GM12892 (cell line): ENCODE measurements around the gene GABPB1.

Source experiments
- DNase-seq: peaks from one replicate; pipeline ENCODE4 v3.0.0; 2011; ENCODE audit not compliant: insufficient read length
- FAIRE-seq: peaks from 2 replicates; lab custom pipeline; 2011; peaks lifted over from hg19 to GRCh38; lab: Jason Lieb, UNC
- POLR2A ChIP-seq: IDR thresholded peaks from 2 replicates; pipeline ENCODE4 v1.6.1; 2011; ENCODE audit warnings: low read depth, low read length, control low read depth
- POLR2AphosphoS5 ChIP-seq: IDR thresholded peaks from 2 replicates; pipeline ENCODE4 v1.6.1; 2011; ENCODE audit warnings: low read depth, low read length, control low read depth
- TAF1 ChIP-seq: IDR thresholded peaks from 2 replicates; pipeline ENCODE4 v1.6.1; 2011; ENCODE audit warnings: low read depth, mild to moderate bottlenecking, control low read depth, low read length, borderline replicate concordance

The GABPB1 gene

DNA sequence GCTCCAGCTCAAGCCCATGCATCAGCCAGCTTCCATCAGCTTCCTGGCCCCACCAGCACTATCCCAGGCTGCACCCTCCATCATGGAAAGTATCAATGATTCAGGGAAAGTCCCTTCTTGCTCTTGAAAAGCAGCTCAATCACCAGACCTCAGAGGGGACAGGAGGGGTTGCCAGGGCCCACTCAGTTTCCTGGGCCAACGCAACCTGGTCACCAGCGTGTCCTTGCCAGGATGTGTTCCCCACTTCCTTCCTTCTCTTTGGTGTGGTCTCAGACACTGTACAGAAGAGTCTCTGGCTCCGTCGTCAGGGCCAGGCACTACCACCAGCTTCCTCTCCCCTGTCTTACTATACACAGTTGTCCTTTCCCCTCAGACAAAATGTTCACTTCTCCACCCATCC lies 92.5 kb downstream of the GABPB1 start:
- DNase-seq (no peak), FAIRE-seq (no peak)
- TF ChIP-seq TAF1 (no peak), POLR2A (no peak), POLR2AphosphoS5 (no peak)

DNA sequence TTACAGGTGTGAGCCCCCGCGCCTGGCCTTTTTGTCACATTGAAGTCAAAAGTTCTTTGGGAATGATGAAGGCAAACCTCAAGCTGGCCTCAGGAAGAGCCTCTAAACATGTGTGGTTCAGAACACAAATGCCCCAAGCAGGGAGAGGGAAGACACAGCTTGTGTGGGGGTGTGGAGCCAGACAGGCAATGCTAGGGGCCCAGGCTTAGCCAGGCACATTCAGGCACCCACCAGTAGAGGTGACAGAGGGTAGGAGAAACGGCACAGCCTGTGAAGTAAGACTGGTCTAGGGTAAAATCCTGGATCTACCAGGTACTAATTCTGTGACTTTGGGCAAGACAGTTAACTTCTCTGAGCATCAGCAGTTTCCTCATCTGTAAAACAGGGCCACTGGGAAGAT lies 93.0 kb downstream of the GABPB1 start:
- DNase-seq (no peak), FAIRE-seq (no peak)
- TF ChIP-seq POLR2A (no peak), POLR2AphosphoS5 (no peak), TAF1 (no peak)

DNA sequence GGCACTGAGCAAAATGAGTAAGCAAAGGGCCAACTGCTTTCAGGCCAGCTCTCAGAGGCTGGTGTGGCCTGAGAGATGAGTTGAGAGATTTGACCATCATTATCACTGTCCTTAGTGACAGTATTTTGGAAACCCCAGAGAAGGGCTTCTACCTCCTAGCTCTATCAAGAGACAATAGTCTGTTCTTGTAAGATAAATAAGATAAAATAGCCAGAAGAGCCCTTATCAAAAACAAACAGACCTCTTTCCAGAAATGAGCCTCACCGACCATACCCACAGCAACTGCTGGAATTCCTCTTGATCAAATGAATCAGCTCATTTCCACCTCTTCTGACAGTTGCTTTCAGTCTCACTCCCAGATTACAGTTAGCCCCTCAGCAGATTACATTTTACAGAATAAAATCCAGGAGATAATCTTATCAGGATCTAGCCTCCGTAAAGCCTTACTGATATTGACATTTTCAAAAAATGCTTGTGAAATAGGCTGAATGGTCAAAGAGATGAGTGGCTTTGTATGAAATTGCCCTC lies 94.0 kb downstream of the GABPB1 start:
- DNase-seq: no peak
- TF ChIP-seq POLR2A (no peak), TAF1 (no peak), POLR2AphosphoS5 (no peak)
- no peak for FAIRE-seq

DNA sequence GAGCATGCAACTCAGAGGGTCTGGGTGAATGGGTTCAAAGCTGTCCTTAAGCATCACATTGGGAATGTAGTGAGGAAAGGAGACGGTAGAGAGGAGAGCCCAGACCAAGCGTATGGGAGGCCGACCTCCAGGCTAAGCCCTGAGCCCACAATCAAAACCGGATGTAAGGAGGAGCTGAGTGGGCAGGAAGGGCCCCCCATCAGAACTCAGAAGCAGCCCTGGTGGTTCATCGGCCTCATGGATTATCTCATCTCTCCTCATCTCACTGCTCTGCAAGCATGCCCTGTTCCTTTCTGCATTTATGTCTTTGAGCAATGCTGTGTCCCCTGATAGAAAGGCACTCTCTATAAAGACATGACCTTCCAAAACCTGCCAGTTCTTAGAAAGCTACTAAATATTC lies 95.7 kb downstream of the GABPB1 start:
- DNase-seq: no peak
- no peak for TF ChIP-seq POLR2A
- FAIRE-seq: no peak

DNA sequence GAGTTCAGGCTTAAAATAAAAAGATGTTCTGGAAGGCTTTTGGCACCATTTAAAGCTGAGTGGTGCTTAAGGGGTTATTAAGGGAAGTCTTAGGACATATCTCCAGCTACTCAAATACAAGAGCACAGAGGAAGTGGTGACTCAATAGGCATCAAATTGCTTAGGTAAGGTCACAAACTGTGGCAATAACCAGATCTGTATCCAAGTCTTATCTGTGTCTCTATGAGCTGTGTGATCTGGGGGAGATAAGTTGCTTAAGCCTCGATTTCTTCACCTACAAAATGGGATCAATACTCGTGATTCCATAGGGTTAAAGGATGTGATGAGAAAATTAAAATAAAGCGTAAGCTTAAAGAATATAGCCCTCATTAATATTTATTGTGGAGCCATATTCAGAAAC lies 97.1 kb downstream of the GABPB1 start:
- FAIRE-seq: no peak
- DNase-seq: no peak

DNA sequence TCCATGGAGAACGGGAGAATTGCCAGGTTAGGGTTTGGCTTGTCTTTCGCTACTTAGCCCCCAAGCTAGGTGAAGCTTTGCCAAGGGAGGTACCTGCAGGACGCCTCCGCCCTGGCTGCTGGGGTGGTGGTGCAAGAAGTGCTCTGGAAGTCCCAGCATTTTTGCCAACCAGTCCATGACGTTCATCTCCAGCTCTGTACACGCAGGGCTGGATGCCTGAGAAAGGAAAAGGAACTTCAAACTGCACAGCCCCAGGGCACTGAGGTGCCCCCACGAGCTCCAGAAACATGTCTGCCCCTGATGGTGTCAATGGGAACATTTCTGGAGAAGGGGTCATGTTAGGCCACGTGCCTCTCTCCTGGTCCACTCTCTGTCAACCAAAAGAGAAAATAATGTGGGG lies 97.7 kb downstream of the GABPB1 start:
- FAIRE-seq (no peak), DNase-seq (no peak)
- no peak for TF ChIP-seq POLR2A
- TF ChIP-seq TAF1: no peak
- TF ChIP-seq POLR2AphosphoS5: no peak

More for the DNA sequence above, 97.1 kb downstream of the GABPB1 start:
- TF ChIP-seq POLR2A (no peak), TAF1 (no peak), POLR2AphosphoS5 (no peak)

DNA sequence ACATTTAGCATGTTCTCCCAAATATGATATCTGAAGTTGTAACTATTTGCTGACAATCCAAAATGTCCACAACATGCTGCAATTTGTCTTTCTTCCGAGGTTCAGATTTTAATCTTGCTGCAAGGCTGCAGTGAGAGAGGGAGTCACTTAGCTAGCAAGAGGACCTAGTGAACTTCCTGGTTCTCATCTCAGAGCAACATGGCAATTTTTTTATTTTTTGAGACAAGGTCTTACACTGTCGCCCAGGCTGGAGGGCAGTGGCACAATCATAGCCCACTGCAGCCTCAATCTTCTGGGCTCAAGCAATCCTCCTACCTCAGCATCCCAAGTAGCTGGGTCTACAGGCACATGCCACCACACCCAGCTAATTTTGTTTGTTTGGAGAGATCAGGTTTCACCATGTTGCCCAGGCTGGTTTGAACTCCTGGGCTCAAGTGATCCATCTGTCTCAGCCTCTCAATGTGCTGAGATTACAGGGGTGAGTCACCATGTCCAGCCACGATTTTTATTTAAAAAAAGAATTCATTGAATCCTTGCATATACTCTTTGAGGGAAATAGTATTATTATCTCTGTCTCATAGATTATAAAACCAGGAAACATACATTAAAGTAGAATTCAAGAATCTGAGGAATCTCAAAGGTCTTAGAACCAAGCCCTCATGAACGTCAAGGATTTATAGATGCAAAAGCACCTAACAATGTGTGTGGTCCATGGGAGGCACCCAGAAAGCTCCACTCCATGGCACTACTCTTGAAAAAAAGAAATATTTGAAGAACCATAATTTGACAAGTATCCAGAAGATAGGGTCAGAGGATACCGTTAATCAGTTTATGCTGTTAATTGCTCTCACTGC lies 98.6 kb downstream of the GABPB1 start:
- TF ChIP-seq POLR2A (no peak), POLR2AphosphoS5 (no peak), TAF1 (no peak)
- no peak for DNase-seq
- no peak for FAIRE-seq

DNA sequence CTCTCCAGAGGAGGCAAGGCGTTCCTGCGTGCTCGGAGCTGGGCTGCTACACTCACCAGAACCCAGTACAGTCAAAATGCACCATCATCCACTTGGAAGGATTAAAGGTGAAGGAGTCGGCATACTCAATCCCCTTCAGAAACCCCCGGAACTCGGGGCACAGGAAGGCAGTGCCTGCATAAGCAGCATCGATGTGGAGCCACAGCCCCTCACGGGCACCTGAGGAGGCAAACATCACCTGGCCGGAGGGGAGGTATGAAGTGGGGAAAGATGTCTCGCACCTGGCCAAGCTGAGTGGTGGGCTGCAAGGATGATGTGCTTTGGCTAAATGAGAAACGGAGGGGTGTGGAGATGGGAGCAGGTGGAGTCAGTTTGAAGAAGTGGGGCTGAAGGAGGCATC lies 102.4 kb downstream of the GABPB1 start:
- no peak for DNase-seq
- TF ChIP-seq POLR2AphosphoS5: no peak
- no peak for TF ChIP-seq POLR2A
- no peak for TF ChIP-seq TAF1
- no peak for FAIRE-seq

DNA sequence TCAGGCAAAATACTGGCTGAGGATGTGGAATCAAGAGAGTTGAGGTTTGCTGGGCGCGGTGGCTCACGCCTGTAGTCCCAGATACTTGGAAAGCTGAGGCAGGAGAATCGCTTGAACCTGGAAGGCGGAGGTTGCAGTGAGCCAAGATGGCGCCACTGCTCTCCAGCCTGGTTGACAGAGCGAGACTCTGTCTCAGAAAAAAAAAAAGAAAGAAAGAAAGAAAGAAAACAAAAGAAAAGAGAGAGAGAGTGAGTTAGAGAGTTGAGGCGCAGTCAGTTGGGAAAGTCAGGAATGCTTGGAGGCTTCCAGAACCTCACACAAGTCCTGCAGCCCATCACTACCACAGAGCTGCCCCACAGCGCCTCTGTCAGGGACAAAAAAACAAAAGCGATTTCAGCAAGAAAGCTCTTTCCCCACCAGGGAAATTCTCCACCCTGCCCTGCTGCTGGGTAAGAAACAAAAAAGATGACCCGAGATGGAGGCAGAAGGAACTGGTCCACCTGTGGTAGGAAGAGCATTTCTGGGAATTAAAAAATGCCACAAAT lies 103.3 kb downstream of the GABPB1 start:
- TF ChIP-seq TAF1 (no peak), POLR2AphosphoS5 (no peak), POLR2A (no peak)
- DNase-seq (no peak), FAIRE-seq (no peak)

DNA sequence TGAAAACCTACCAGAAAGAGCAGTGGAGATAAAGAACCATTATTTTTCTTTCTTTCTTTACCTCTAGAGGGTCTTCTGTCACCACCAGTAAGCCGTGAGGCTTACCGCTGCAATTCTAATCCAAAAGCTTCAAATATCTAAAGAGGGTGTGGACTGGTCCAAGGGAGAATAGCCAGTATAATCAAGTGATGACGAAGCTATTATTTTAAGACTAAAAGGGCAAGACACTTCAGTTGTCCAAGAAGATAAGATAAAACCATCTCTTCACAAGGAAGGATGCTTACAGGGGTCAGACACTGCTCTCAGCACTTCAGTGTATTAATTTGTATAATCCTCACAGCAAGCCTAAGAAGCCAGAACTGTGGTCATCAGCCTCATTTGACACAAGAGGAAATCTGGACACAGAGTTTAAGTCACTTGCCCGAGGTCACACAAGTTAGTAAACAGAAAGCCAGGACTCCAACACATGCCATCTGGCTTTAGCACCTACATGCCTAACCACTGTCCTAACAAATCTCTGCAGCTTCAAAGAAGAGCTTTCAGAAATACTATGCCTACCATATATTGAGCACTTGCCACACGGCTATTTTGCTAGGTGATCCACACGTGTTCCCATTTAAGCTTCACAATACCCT lies 104.1 kb downstream of the GABPB1 start:
- FAIRE-seq: no peak

DNA sequence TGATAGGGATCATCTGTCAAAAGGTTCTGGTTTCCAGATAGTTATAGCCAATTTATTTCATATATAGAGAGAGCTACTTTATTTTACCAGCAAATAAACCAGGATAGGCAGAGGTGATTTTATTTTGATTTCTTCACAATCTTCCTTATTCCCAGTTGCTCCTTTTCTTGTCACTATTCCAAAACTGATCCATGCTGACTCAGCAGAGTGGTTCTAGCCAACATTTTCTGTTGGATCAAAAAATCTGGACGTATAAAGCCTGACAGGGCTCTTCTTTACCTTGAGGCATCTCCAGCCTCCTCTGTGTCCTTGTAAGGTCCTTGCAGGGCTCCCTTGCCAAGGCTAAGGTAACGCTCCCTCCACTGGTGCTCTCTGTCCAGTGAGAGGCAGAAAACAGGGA lies 105.3 kb downstream of the GABPB1 start:
- TF ChIP-seq POLR2AphosphoS5 (no peak), TAF1 (no peak), POLR2A (no peak)
- no peak for DNase-seq
- FAIRE-seq: no peak

More for the DNA sequence above, 104.1 kb downstream of the GABPB1 start:
- no peak for DNase-seq
- TF ChIP-seq POLR2AphosphoS5 (no peak), TAF1 (no peak), POLR2A (no peak)

DNA sequence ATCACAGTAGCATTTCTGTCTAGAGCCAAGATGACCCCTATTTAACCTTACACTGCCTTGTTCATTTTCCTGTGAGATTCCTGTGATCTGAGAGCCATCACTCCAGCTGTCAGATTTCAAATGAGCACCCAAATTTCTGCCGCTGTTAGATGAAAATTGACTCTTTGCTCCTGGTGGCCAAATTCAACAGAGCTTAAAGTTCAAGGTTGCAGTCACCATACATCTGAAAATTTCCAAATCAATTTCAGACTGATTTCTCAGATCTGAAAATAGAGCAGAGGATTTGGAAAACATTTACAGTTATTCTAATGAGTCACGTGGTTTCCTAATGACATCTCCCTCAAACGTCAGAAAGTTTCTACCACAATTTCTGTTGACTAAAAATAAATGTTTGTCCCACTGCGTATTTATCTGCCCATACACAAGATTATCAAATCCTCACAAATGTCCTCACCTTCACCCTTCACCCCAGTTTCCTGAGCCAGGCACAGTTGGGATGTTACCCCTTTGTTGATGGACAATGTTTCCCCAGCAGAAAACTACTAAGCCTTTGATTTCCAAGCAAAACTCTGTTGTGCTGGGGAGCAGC lies 105.9 kb downstream of the GABPB1 start:
- TF ChIP-seq TAF1 (no peak), POLR2A (no peak), POLR2AphosphoS5 (no peak)
- no peak for FAIRE-seq

More for the DNA sequence above, 105.9 kb downstream of the GABPB1 start:
- DNase-seq: no peak
